GM19452 (cell line): ENCODE data around the gene AGAP1.

Experiments used
- ATAC-seq: cut with Tn5 transposase; IDR thresholded peaks from one replicate; pipeline ENCODE4 v1.9.1; 2021; ENCODE audit not compliant: unreplicated experiment

AGAP1 gene

DNA sequence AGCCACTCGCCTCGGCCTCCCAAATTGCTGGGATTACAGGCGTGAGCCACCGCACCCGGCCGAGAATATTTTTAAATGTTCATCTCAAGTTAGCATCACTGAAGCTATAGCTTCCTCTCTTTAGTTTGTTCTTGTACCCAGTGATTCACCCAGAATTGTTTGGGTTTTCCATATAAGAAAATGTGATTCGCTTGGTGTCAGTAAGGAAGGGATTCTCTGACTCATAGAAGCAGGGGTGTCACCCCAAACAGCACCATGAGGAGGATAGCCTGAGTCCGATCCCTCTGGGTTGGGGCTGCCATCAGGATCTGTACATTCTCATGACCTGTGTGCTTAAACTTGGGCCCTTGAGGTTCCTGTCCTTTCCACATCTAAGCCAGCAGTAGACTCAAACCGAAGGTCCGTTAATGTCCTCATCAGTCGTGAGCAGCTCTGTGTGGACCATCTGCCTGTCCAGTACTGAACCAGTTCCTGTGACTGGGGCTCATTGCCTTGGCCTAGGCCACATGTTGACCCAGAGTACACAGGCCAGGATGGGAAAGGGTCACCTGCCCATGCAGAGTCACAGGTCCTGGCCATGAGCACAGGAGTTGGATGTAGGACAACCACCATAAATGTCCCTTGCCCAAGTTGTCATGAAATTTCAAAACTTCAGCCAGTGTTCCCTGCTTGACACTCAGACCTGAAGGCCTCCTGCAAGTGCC lies 362.5 kb downstream of the AGAP1 start:
- no peak for ATAC-seq

GRCh38 chr2:235857598-235857997 lies 363.8 kb downstream of the AGAP1 start:
- ATAC-seq = no peak

DNA sequence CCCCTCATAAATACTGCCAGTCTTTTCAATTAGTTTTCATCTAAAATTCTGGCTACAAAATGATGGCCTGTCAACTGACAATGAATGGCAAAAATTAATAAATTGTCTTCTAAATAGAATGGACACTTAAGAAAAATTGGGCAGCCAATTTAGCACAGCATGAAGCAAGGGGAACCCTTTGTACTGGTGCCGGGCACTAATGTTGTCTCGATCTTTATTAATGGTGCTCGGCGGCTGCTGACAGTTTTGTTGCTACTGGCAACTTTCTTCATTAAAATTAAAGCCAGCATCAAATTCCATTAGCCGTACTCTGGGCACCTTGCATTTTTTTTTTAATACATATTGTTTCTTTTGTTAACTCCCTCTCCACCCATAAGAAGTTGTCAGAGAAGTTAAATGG lies 365.0 kb downstream of the AGAP1 start:
- ATAC-seq = no peak

DNA sequence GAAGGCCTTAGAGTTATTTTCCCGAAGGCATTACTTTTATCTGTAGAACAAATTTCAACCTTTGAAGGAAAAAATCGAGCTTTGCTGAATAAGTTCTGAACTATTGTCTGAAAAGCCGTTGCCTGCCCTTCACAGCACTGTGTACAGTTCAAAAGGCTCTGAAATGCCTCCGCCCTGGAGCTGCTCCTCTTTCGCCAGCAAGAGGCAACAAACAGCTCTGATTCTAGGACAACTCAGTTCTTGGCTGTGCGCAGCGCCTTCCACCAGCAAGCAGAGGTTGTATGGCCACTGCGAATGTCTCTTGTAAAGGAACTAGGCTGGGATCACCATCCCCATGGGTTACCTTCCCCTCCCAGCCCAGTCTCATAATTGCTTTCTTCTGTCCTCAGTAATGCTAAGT lies 365.8 kb downstream of the AGAP1 start:
- no peak for ATAC-seq

- ATAC-seq = no peak
Observed at GRCh38 chr2:235860111-235860510, 366.3 kb downstream of the AGAP1 start.

DNA sequence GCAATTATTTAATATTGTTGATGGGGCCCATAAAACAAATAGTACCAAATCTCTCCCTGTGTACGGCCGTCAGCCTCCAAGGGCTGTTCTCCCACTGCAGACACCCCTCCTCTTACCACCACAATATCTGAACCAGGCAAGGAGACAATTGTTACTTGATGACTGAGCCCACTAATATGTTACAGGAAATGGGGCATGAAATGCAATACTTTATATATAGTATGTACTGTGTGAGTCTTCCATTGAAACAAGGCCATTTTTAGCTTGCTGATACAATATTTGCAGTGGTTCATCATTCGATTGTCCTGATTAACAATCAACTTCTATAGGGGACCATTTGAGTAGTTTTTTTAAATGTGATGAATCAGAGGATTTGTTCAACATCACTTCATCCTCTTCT lies 367.0 kb downstream of the AGAP1 start:
- no peak for ATAC-seq

GRCh38 chr2:235861383-235861782 lies 367.5 kb downstream of the AGAP1 start:
- no peak for ATAC-seq

DNA sequence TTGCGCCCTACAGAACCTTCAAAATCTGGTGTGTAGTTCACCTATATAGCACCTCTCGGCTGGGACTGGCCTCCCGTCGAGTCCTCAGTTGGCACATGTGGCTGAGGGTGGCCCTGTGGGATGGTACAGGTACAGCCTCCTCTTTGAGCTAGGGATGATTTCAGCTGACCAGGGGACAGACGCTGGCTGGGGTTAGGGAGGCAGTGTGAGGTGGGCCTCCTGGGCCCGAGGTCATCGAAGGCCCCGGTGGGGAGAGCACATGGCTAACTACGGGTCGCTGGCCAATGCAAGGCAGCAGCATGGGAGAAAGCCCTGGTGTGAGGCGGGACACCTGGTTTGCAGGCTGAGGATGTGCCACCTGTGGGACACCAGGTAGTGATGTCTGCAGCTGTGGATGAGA lies 369.6 kb downstream of the AGAP1 start:
- ATAC-seq = no peak

DNA sequence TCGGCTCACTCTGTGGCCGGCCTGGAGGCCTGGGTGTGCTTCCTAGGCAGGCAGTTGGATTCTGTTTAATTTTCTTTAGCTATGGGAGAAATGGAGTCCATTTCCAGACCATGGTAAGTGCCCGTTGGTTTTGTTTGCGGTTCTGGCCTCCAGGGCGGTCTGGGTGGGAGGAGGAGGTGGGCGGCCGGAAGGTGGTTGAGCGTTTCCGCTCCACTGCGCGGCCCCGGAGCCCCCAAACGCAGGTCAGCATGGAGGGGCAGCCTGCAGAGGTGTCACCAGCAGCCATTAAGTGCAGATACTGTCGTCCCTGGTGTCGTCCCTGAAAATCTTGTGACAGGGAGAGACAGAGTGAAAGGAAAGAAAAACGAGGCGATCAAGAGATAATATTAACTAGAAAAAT lies 370.5 kb downstream of the AGAP1 start:
- no peak for ATAC-seq

DNA sequence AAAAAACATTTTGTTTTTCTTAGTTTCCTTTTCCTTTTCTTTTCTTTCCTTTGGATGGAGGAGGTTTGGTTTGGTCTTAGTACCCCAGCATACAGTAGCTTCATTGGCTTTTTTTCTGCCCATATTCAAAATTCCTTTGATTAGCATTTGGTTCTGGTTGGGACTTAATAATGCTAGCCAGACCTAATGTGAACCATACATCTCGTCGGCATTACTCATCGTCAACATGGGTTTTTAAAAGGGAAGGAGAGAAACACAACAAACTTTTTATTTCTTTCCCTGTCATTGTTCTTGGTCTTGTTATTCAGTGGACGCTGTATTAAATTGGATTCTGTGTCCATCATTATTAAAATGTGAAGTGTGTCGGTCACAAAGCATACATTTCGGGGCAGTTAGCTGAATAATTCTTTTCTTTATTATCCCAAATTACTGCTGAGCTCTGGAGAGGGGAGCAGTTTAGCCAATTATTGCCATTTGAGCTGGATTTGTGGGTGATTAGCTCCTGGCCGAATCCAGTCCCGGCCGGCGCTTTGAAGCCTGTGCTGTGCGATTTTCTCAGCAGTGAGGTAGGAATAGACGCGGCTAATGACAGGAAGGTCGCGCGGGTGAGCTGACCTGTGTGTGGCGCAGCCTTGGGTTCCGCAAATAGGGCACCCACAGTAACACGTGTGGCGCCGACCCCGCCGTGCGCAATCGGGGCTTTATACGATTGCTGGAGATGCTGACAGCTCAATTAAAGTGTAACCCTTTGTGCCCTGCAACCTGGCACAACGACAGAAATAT lies 371.1 kb downstream of the AGAP1 start:
- no peak for ATAC-seq

- no peak for ATAC-seq
Observed at GRCh38 chr2:235866373-235866772, 372.5 kb downstream of the AGAP1 start.

DNA sequence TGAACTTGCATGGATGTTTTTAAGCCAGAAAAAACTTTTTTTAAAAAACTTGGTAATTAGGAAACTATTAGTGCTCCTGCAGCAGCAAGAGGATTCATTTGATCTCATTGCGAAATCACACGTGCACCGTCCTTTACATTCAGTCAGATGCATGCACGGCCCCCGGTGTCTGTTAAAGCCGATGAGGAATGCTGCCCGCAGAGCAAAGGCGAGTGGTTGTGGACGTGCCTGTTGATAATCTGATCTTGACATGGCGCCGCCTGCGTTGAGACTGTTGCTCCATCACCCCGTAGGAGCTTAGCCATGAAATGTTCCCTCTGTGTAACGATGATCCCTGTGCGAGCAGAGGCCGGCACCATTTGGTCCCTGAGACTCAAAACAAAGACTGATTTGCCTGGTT lies 374.4 kb downstream of the AGAP1 start:
- ATAC-seq = no peak

GRCh38 chr2:235868645-235869044 lies 374.8 kb downstream of the AGAP1 start:
- no peak for ATAC-seq

DNA sequence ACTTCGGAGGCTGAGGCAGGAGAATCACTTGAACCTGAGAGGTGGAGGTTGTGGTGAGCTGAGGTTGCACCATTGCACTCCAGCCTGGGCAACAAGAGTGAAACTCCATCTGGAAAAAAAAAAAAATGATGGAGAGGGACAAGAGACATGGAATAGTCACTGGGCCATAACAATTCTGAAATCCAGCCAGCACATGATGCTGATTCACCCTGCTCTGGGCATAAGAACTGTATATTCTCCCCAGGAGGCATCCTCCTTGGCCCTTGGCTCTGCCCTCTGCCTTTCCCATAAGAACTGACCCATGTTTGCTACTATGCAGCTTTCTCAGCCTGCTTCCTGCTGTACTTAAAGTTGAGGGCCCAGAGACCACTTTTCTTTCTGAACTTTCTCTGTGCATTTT lies 376.7 kb downstream of the AGAP1 start:
- no peak for ATAC-seq

DNA sequence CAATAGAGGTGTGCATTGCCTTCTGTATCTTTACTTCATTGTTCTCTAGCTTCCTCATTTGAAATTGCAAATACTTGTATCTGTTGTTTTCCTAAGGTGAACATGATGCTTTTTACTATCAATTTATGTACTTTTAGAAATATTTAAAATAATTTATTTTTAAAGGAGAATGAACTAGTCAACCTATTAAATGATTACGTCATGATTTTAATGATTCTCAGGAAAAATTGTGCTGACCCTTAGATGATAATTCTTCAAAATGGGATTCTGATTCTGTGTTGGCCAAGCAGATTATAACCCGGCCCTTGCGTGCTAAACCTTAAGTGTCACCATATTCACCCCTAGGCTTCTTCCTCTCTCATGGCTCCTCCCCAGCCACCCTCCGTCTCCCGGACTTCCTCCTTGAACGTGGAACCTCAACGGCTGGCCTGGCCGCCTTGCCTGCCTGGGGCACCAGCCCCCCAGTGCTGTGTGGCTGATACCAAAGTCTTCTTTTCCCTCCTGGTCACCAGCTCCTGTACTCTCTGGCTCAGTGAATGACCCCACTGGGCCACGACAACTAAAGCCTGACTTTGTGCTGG lies 382.3 kb downstream of the AGAP1 start:
- ATAC-seq = no peak

GRCh38 chr2:235877275-235877802 lies 383.5 kb downstream of the AGAP1 start:
- no peak for ATAC-seq

GRCh38 chr2:235879116-235879515 lies 385.3 kb downstream of the AGAP1 start:
- ATAC-seq = no peak

DNA sequence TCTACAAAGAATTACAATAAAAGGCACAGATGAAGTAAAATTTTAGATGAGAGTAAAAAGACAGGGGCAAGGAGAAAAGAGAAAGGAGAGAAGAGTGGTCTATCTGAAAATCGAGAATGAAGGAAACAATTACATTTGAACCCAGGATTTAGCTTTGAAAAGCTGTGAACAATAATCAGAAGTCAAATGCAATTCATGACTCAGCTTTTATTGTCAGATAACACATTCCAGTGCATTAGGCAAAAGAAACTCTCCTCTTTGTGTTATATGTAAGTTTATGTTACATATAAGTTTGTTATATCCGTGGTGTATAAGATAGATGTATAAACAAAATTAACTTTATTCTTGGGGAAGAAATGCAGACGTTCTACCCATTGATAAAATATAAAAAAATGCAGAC lies 389.8 kb downstream of the AGAP1 start:
- ATAC-seq = no peak

GRCh38 chr2:235889302-235889630 lies 395.4 kb downstream of the AGAP1 start:
- no peak for ATAC-seq

- no peak for ATAC-seq
Observed at GRCh38 chr2:235893129-235893698, 399.4 kb downstream of the AGAP1 start.

- ATAC-seq = no peak
Observed at GRCh38 chr2:235894839-235895238, 401.0 kb downstream of the AGAP1 start.

GRCh38 chr2:235896061-235896460 lies 402.2 kb downstream of the AGAP1 start:
- no peak for ATAC-seq
